ENCODE data around the gene UQCRH.
"Not testable (repeated sequence)": the region's sequence is repeated elsewhere in the genome, so short reads cannot be mapped to it uniquely, and the experiment has no call there.

- TF ChIP-seq EZH2phosphoT487 (conservative IDR thresholded peaks at IDR 0.05; ENCODE audit: low read length); CTCF (IDR thresholded peaks at IDR 0.05; ENCODE audit: insufficient read depth, low read length, poor library complexity, severe bottlenecking): not testable (repeated sequence)
These were observed 22.0 kb downstream of the UQCRH start for GRCh38 chr1:46325285-46326076.
